PC-9 (cell line): Measurements from ENCODE around the gene CHURC1.

Source experiments
- EZH2 ChIP-seq: fragments of 200-600 bp; sonication (generic); IDR thresholded peaks from 2 replicates; pipeline ENCODE4 v1.8.0; 2017; ENCODE audit warnings: antibody characterized with exemption, low read depth
- TF ChIP-seq, protein P1 (sequence below): fragments of 200-600 bp; sonication (generic); conservative IDR thresholded peaks from 2 replicates; pipeline ENCODE4 v1.6.1; 2017; ENCODE audit warnings: mixed run types, antibody characterized with exemption, mild to moderate bottlenecking, moderate library complexity

DNA sequence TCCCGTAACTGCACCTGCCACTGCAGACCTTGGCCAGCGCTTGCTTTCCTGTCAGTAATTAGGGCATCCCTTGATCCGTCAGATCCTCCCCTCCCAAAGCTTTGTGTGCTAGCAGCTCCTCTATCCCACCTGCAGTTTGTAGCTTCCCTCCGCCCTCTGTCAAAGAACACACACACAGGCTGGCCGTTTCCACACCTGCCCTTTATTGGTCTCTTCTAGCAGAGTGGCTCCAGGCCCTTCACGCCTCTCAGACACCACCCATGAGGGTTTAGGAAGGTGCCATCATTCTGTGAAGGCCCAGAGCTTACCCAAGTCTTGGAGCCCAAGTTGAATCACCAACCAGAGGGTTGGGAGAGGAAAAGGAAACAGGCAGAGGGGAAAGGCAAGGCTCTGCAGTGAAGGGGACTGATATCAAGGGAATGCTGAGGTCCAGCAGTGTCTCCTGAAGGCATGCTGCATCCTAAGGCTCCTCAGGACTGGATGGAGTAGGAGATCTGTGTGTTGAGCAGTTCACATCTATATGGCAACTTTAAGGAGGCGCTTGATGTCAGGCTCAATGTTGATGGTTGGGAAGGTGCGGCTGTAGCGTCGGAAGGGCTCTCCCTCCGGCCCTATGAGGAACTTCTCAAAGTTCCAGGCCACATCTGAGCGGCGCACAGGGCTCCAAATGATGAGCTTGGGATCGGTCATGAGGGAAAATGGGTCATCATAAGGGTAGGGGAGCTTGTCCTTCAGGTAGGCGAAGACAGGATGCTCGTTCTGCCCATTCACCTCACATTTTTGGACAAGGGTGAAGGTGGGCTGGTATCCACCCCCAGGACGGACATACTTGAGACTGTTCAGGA lies 24.9 kb downstream of the CHURC1 start:
- no peak for TF ChIP-seq EZH2
- TF ChIP-seq, protein P1, sequence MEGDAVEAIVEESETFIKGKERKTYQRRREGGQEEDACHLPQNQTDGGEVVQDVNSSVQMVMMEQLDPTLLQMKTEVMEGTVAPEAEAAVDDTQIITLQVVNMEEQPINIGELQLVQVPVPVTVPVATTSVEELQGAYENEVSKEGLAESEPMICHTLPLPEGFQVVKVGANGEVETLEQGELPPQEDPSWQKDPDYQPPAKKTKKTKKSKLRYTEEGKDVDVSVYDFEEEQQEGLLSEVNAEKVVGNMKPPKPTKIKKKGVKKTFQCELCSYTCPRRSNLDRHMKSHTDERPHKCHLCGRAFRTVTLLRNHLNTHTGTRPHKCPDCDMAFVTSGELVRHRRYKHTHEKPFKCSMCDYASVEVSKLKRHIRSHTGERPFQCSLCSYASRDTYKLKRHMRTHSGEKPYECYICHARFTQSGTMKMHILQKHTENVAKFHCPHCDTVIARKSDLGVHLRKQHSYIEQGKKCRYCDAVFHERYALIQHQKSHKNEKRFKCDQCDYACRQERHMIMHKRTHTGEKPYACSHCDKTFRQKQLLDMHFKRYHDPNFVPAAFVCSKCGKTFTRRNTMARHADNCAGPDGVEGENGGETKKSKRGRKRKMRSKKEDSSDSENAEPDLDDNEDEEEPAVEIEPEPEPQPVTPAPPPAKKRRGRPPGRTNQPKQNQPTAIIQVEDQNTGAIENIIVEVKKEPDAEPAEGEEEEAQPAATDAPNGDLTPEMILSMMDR, result no peak
